ENCODE data around the gene AHSP.

The AHSP gene

GRCh38 chr16:31485571-31485970 is 42.1 kb upstream of the AHSP start:
- no peak for TF ChIP-seq CTCF (IDR thresholded peaks at IDR 0.05; ENCODE audit: low read depth, low read length)
- no peak overlapping the region for H3K4me3 ChIP-seq (ENCODE audit: low read depth, low read length)

GRCh38 chr16:31486045-31486444 is 41.7 kb upstream of the AHSP start:
- TF ChIP-seq CTCF (IDR thresholded peaks at IDR 0.05; ENCODE audit: low read depth, low read length), result no peak
- H3K4me3 ChIP-seq (ENCODE audit: low read depth, low read length), result no peak overlapping the region

GRCh38 chr16:31487071-31487719 is 40.5 kb upstream of the AHSP start:
- peak overlapping the region; percentile 60 for H3K4me3 ChIP-seq (ENCODE audit: low read depth, low read length)
- no peak for TF ChIP-seq CTCF (IDR thresholded peaks at IDR 0.05; ENCODE audit: low read depth, low read length)

GRCh38 chr16:31487720-31488467 is 39.8 kb upstream of the AHSP start:
- H3K4me3 ChIP-seq (ENCODE audit: low read depth, low read length), result peak overlapping the region; percentile 60
- TF ChIP-seq CTCF (IDR thresholded peaks at IDR 0.05; ENCODE audit: low read depth, low read length), result no peak

- TF ChIP-seq CTCF (IDR thresholded peaks at IDR 0.05; ENCODE audit: low read depth, low read length), result no peak
- peak overlapping the region; percentile 60; the same call in 1 of the 2 replicates for H3K4me3 ChIP-seq (ENCODE audit: low read depth, low read length)
These were observed 39.0 kb upstream of the AHSP start for GRCh38 chr16:31488468-31489297.

- H3K4me3 ChIP-seq (ENCODE audit: low read depth, low read length), result no peak overlapping the region
- TF ChIP-seq CTCF (IDR thresholded peaks at IDR 0.05; ENCODE audit: low read depth, low read length), result no peak
These were observed 38.5 kb upstream of the AHSP start for GRCh38 chr16:31489298-31489564.
